AG04449 (cell line): ENCODE results near the gene QKI.
"Not testable (repeated sequence)": the region's sequence is repeated elsewhere in the genome, so short reads cannot be mapped to it uniquely, and the experiment has no call there.

Experiments
- CTCF ChIA-PET: fragments of 350-600 bp; formaldehyde crosslinking; extraction: SDS; loops from one replicate; lab custom pipeline; 2021; ENCODE audit warnings: antibody characterized with exemption; lab: Yijun Ruan, JAX
- POLR2A ChIA-PET: fragments of 400-600, 350-600 bp; formaldehyde crosslinking; extraction: SDS; loops from one replicate; lab custom pipeline; 2020; ENCODE audit warnings: antibody characterized with exemption, inconsistent platforms; lab: Yijun Ruan, JAX
- DNase-seq: peaks from one replicate; pipeline ENCODE4 v3.0.0-alpha.2; 2010; ENCODE audit warnings: low read depth, low spot score
- H3K4me3 ChIP-seq: 2 replicates; pipeline ENCODE4 v1.5.1; 2011; ENCODE audit warnings: low read depth, mild to moderate bottlenecking, control low read depth, low read length
- CTCF ChIP-seq: IDR thresholded peaks from one replicate; pipeline ENCODE4 v1.5.1; 2011; ENCODE audit warnings: mild to moderate bottlenecking, moderate library complexity, low read length, control low read depth, inconsistent platforms; ENCODE audit not compliant: insufficient read depth; ENCODE audit errors: missing control alignments

Gene QKI

GRCh38 chr6:163438298-163438939, 23.9 kb downstream of the QKI start:
- TF ChIP-seq CTCF, result no peak
- POLR2A ChIA-PET, result no interaction called here
- DNase-seq, result no peak
- CTCF ChIA-PET, result interaction anchor here (0.7 to 2.5 kb wide), 2 partner anchors 12 to 82 kb away, joined by 3 to 12 read pairs; no protein-coding TSS in a partner anchor
- no peak overlapping the region for H3K4me3 ChIP-seq

- TF ChIP-seq CTCF, result no peak
- ChIA-PET POLR2A (no interaction called here), CTCF (interaction anchor here (2.5 kb wide), 1 partner anchor 12 kb away, joined by 12 read pairs; no protein-coding TSS in a partner anchor)
- H3K4me3 ChIP-seq, result no peak overlapping the region
- no peak for DNase-seq
These were observed 24.4 kb downstream of the QKI start for GRCh38 chr6:163438940-163439335.

GRCh38 chr6:163439390-163439789, 24.9 kb downstream of the QKI start:
- H3K4me3 ChIP-seq, DNase-seq, POLR2A ChIA-PET: not testable (repeated sequence)
- CTCF ChIA-PET, result interaction anchor here (2.5 kb wide), 1 partner anchor 13 kb away, joined by 12 read pairs; no protein-coding TSS in a partner anchor

- no peak for DNase-seq
- H3K4me3 ChIP-seq, result no peak overlapping the region
- POLR2A ChIA-PET, result no interaction called here
- CTCF ChIA-PET, result interaction anchor here (1.2 to 2.5 kb wide), 2 partner anchors 13 to 18 kb away, joined by 3 to 12 read pairs; no protein-coding TSS in a partner anchor
- no peak for TF ChIP-seq CTCF
These were observed 25.5 kb downstream of the QKI start for GRCh38 chr6:163439997-163440396.

- CTCF ChIA-PET, result interaction anchor here (0.7 kb wide), 1 partner anchor 15 kb away, joined by 3 read pairs; no protein-coding TSS in a partner anchor
- no peak for DNase-seq
- no peak overlapping the region for H3K4me3 ChIP-seq
- POLR2A ChIA-PET, result no interaction called here
- no peak for TF ChIP-seq CTCF
These were observed 27.8 kb downstream of the QKI start for GRCh38 chr6:163442336-163442735.

GRCh38 chr6:163444077-163444476, 29.6 kb downstream of the QKI start:
- no peak overlapping the region for H3K4me3 ChIP-seq
- no peak for DNase-seq
- ChIA-PET CTCF (interaction anchor here (1.0 kb wide), 2 partner anchors 95 to 512 kb away, joined by 3 read pairs; no protein-coding TSS in a partner anchor), POLR2A (no interaction called here)
- no peak for TF ChIP-seq CTCF
